SK-N-MC (cell line): ENCODE data around the gene SNCA.

Experiments
- DNase-seq: peaks from one replicate; pipeline ENCODE4 v3.0.0-alpha.2; 2011; ENCODE audit warnings: low read depth, low spot score
- H3K27ac ChIP-seq: fragments of 200-600 bp; sonication (generic); 2 replicates; pipeline ENCODE4 v1.5.1; 2016; ENCODE audit warnings: mixed run types
- H3K36me3 ChIP-seq: fragments of 200-600 bp; sonication (generic); 2 replicates; pipeline ENCODE4 v1.6.1; 2017; ENCODE audit warnings: antibody characterized with exemption, low read length, mixed read lengths; ENCODE audit not compliant: insufficient read depth
- H3K4me3 ChIP-seq: fragments of 200-600 bp; sonication (generic); 2 replicates; pipeline ENCODE4 v1.5.1; 2016
- H3K9ac ChIP-seq: fragments of 200-600 bp; sonication (generic); 2 replicates; pipeline ENCODE4 v1.8.0; 2017; ENCODE audit warnings: mixed run types, mixed read lengths; ENCODE audit not compliant: insufficient read length
- H3K9me3 ChIP-seq: fragments of 200-600 bp; sonication (generic); 2 replicates; pipeline ENCODE4 v1.6.1; 2017; ENCODE audit warnings: low read depth, mild to moderate bottlenecking, antibody characterized with exemption, low read length, moderate library complexity, mixed read lengths
- EZH2 ChIP-seq: fragments of 200-600 bp; sonication (generic); IDR thresholded peaks from one replicate; pipeline ENCODE4 v1.6.1; 2017; ENCODE audit warnings: antibody characterized with exemption
- FOXP2 ChIP-seq: optimal IDR thresholded peaks from 2 replicates; pipeline ENCODE3; 2011; ENCODE audit warnings: mild to moderate bottlenecking, moderate library complexity; ENCODE audit not compliant: insufficient read depth; ENCODE audit errors: extremely low read length, control extremely low read depth
- POLR2AphosphoS5 ChIP-seq: IDR thresholded peaks from 2 replicates; pipeline ENCODE4 v1.6.1; 2012; ENCODE audit warnings: mild to moderate bottlenecking, low read depth, low read length, borderline replicate concordance

Gene SNCA

DNA sequence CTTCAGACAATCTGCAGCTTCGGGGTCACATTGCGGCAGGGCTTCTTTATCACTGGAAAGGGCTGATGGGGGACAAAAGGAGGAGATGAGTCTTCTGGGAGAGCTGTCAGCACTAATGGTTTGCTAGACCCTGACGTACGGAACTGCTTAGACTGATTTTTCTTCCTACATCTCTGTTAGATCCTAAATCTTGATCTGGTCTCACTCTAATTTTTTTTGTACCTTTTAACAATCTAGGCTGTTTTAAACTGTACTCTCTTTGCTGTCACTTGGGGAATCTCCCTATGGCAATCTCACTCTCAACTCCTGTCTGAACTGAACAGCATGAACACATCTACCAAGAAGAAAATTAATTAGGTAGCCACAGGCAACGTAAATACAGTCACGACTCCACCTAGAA is 120.1 kb downstream of the SNCA start:
- TF ChIP-seq FOXP2: no peak
- no peak for TF ChIP-seq EZH2
- Histone ChIP-seq H3K27ac (no peak overlapping the region), H3K4me3 (no peak overlapping the region), H3K36me3 (no peaks in the 10 kb centered on the region), H3K9ac (no peak overlapping the region), H3K9me3 (no peaks in the 10 kb centered on the region)
- no peak for DNase-seq

- no peak for TF ChIP-seq FOXP2
- TF ChIP-seq POLR2AphosphoS5: no peak
- TF ChIP-seq EZH2: no peak
- DNase-seq: no peak
- H3K4me3 ChIP-seq: no peak overlapping the region
- H3K9ac ChIP-seq: no peak overlapping the region
- no peaks in the 10 kb centered on the region for H3K36me3 ChIP-seq
- H3K9me3 ChIP-seq: no peaks in the 10 kb centered on the region
- no peak overlapping the region for H3K27ac ChIP-seq
These were observed 121.3 kb downstream of the SNCA start for GRCh38 chr4:89715631-89716030.

DNA sequence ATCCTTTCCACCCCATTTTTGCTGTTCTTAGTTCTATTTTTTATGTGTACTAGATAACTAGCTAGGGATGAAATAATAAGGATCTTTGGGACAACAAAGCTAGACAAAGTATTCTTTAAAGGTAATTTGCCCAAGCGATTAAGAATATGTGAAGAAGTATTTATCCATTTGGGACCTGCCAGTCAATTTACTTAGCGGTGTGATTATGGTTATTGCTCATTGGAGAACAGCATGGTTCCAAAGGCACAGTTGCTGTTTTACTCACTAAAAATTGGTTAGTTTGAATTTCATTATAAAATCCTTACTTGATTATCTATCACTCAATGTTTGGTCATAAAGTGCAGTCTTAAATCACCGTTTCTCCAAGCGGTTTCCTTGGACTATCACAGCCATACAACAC is 124.1 kb downstream of the SNCA start:
- no peaks in the 10 kb centered on the region for H3K9me3 ChIP-seq
- H3K9ac ChIP-seq: peak overlapping the region; percentile 60
- no peaks in the 10 kb centered on the region for H3K36me3 ChIP-seq
- peak overlapping the region; percentile 67 for H3K4me3 ChIP-seq
- peak overlapping the region; percentile 96 for H3K27ac ChIP-seq
- TF ChIP-seq FOXP2: no peak
- no peak for TF ChIP-seq EZH2
- no peak for TF ChIP-seq POLR2AphosphoS5
- no peak for DNase-seq

- Histone ChIP-seq H3K9me3 (no peaks in the 10 kb centered on the region), H3K9ac (peak overlapping the region; percentile 60), H3K4me3 (peak overlapping the region; percentile 67), H3K27ac (peak overlapping the region; percentile 96), H3K36me3 (no peaks in the 10 kb centered on the region)
- peak; percentile 69 for DNase-seq
- no peak for TF ChIP-seq FOXP2
- no peak for TF ChIP-seq EZH2
- TF ChIP-seq POLR2AphosphoS5: no peak
These were observed 124.8 kb downstream of the SNCA start for GRCh38 chr4:89712141-89712540.

DNA sequence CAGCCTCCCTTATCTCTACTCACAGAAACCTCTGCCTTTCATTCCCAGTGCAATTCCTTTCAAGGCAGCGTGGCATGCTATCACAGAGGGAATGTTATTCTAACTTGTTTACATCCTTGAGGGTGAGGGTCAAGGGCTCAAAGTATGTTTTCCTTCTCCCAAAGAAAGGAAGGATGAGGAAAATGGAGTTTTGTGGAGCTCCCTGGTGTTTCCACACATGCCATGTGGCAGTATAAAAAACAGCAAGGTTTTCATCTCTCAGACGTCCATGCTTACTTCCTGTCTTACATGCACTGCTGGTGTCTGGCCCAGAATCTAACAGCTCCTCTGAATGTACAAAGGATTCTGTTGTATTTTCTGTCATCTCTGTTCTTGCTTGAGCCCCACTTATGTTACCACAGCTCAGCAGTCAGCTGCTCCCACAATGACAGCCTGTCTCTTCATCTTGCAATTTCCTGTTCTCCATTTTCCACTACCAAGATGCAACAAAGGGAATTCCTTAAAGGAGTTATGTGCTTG is 128.0 kb downstream of the SNCA start:
- Histone ChIP-seq H3K9ac (no peak overlapping the region), H3K36me3 (no peaks in the 10 kb centered on the region), H3K27ac (peak overlapping the region; percentile 96), H3K4me3 (no peak overlapping the region), H3K9me3 (no peaks in the 10 kb centered on the region)
- TF ChIP-seq EZH2 (no peak), FOXP2 (no peak)
- DNase-seq: no peak

DNA sequence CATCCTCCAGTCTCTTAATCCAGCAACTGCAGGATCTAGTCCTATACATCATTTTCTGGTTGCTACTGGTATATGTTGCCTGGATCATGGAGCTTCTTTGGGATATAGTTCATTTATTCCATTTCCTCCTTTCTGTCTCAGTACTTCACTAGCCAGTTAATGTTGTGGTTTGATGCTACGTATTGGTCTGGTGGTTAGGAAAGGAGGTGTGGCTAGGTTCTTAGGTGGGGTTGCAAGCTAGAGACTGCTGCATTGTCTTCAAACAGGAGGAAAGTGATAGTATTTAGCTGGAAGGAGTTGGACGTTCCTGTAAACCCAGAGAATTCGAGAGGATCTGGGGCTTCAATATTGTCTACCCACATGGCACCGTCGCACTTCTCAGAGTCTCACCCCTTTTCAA is 129.5 kb downstream of the SNCA start:
- no peak overlapping the region for H3K27ac ChIP-seq
- DNase-seq: no peak
- no peak overlapping the region for H3K9ac ChIP-seq
- TF ChIP-seq POLR2AphosphoS5: no peak
- H3K36me3 ChIP-seq: no peaks in the 10 kb centered on the region
- H3K9me3 ChIP-seq: no peaks in the 10 kb centered on the region
- H3K4me3 ChIP-seq: no peak overlapping the region

- Histone ChIP-seq H3K36me3 (no peaks in the 10 kb centered on the region), H3K4me3 (no peak overlapping the region), H3K9me3 (no peaks in the 10 kb centered on the region), H3K9ac (no peak overlapping the region), H3K27ac (no peak overlapping the region)
- no peak for DNase-seq
- TF ChIP-seq FOXP2 (no peak), EZH2 (no peak)
These were observed 132.1 kb downstream of the SNCA start for GRCh38 chr4:89704651-89705395.

DNA sequence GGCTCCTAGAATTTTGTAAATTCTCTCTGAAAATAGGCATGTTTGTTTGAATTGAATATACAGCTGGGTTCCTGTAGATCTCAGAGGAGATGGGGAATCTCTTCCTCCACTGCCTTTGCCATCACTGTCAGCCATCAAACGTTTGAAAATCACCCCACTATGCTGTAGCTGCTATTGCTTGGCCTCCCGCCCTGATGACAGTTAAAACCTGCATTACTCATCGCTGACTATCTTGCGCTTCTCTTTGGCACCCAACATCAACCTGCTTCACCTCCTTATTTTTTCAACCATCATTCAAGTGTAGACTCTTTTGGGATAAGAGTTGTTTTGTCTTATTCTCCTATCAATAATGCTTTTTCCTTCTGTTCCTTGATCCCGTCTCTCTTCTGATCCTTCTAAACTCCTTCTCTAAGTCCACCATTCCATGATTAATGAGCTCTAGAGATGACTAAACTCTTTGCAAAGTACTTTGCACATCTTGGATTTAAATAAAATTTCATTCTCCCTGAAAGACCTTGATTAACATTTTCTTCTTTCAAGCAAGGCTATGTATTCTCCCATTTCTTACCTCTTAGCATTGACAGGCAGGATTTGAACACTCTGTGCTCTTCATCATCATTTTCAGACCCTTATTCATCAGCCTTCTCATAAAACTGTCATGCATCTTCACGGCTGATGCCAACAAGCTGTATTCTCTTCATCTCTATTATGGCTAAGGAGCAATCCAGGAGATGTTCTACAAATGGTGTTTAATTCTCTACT is 133.0 kb downstream of the SNCA start:
- TF ChIP-seq FOXP2: no peak
- TF ChIP-seq EZH2: no peak
- Histone ChIP-seq H3K4me3 (no peak overlapping the region), H3K36me3 (no peaks in the 10 kb centered on the region), H3K9ac (no peak overlapping the region), H3K9me3 (no peaks in the 10 kb centered on the region), H3K27ac (no peak overlapping the region)
- DNase-seq: no peak
